ENCODE results near the gene NF1. TPM values are rescaled to one million over a fixed set of nuclear protein-coding genes. Genes with fewer than 3 reads are reported as not detected.
"Not testable (repeated sequence)": the region's sequence is repeated elsewhere in the genome, so short reads cannot be mapped to it uniquely, and the experiment has no call there.

NF1 gene
- total and polyA plus RNA-seq, 2 experiments from 2014 or later = 8.4 to 45.9 TPM

DNA sequence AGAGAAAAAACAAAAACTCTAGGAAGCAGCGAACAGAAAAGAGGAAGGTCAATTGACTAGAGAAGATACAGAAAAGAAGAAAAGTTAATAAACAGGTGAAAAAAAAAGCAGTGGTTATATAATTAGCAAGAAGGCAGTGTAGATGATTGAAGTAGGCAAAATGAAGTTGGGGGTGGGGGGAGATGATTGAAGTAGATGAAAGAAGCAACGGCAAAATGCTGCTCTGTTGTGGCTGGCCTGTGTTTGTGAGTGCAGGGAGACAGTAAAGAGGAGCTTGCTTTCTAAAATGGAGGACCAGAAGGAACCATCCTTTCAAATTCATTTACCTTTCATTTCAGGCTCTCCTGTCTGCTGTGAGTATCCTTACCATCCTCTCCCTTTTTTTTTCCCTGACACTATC, 215.5 kb downstream of the NF1 start:
- DNase-seq (ENCODE audit: low spot score) = no peak
- TF ChIP-seq EZH2phosphoT487 (IDR thresholded peaks at IDR 0.05; ENCODE audit: low read depth, severe bottlenecking, unreplicated experiment) = no peak
- Histone ChIP-seq H3K27me3 (no peaks in the 10 kb centered on the region), H4K20me1 (ENCODE audit: insufficient read depth, poor library complexity, severe bottlenecking) (no peaks in the 10 kb centered on the region), H3K4me1 (ENCODE audit: insufficient read depth) (peaks cover 3% of the 10 kb centered on the region), H2AFZ (no peak overlapping the region), H3K9me3 (ENCODE audit: low read depth) (no peaks in the 10 kb centered on the region), H3K4me2 (no peak overlapping the region), H3K36me3 (replicated peaks; ENCODE audit: insufficient read depth, low read depth) (no peaks in the 10 kb centered on the region), H3K4me3 (no peak overlapping the region), H3K79me2 (no peaks in the 10 kb centered on the region), H3K9me2 (replicated peaks; ENCODE audit: insufficient read depth) (no peaks in the 10 kb centered on the region), H3K27ac (no peak overlapping the region)
- 31% methylated on average over 2 of the region's 2 CpGs for WGBS (ENCODE audit: low lambda C conversion rate, missing lambda C conversion rate)

GRCh38 chr17:31310886-31311285, 216.1 kb downstream of the NF1 start:
- H3K36me3 ChIP-seq (replicated peaks; ENCODE audit: insufficient read depth, low read depth) = no peaks in the 10 kb centered on the region
- no peaks in the 10 kb centered on the region for H3K9me2 ChIP-seq (replicated peaks; ENCODE audit: insufficient read depth)
- no peaks in the 10 kb centered on the region for H3K27me3 ChIP-seq
- H3K9me3 ChIP-seq (ENCODE audit: low read depth) = no peaks in the 10 kb centered on the region
- H3K4me2 ChIP-seq = no peak overlapping the region
- H3K4me3 ChIP-seq = no peak overlapping the region
- H2AFZ ChIP-seq = no peak overlapping the region
- H3K4me1 ChIP-seq (ENCODE audit: insufficient read depth) = peaks cover 3% of the 10 kb centered on the region
- WGBS (ENCODE audit: low lambda C conversion rate, missing lambda C conversion rate) = 91% methylated on average over 7 of the region's 7 CpGs
- TF ChIP-seq EZH2phosphoT487 (IDR thresholded peaks at IDR 0.05; ENCODE audit: low read depth, severe bottlenecking, unreplicated experiment) (no peak), CTCF (IDR thresholded peaks at IDR 0.05; ENCODE audit: poor library complexity) (no peak), EZH2 (IDR thresholded peaks at IDR 0.05; ENCODE audit: borderline replicate concordance) (no peak)
- H4K20me1 ChIP-seq (ENCODE audit: insufficient read depth, poor library complexity, severe bottlenecking) = no peaks in the 10 kb centered on the region
- H3K27ac ChIP-seq = no peak overlapping the region
- H3K79me2 ChIP-seq = no peaks in the 10 kb centered on the region
- no peak for DNase-seq (ENCODE audit: low spot score)

DNA sequence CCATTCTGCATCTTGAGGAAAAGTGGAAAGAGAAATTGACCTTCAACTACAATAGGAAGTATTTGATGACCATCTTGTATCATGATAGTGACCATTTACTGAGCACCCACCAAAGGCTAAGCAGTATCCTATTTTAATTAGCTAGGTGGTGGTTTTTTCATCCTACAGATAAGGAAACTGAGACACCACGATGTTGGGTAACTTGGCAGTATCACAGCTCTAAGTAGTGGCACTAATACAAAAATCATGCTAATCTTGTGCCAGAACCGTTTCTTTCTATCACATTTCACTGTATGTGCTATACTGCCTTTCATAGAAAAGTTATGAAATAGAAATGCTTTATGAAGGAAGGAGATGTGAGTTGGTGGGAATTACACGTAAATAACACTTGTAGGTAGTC, 216.7 kb downstream of the NF1 start:
- Histone ChIP-seq H3K9me3 (ENCODE audit: low read depth) (no peaks in the 10 kb centered on the region), H2AFZ (no peak overlapping the region), H3K4me2 (no peak overlapping the region), H3K27me3 (no peaks in the 10 kb centered on the region), H3K9me2 (replicated peaks; ENCODE audit: insufficient read depth) (no peaks in the 10 kb centered on the region), H4K20me1 (ENCODE audit: insufficient read depth, poor library complexity, severe bottlenecking) (no peaks in the 10 kb centered on the region), H3K36me3 (replicated peaks; ENCODE audit: insufficient read depth, low read depth) (no peaks in the 10 kb centered on the region), H3K4me1 (ENCODE audit: insufficient read depth) (peaks cover 3% of the 10 kb centered on the region), H3K27ac (no peak overlapping the region), H3K4me3 (no peak overlapping the region), H3K79me2 (no peaks in the 10 kb centered on the region)
- WGBS (ENCODE audit: low lambda C conversion rate, missing lambda C conversion rate) = 97% methylated on average over 3 of the region's 3 CpGs
- DNase-seq (ENCODE audit: low spot score) = no peak
- TF ChIP-seq CTCF (IDR thresholded peaks at IDR 0.05; ENCODE audit: poor library complexity) (no peak), EZH2 (IDR thresholded peaks at IDR 0.05; ENCODE audit: borderline replicate concordance) (no peak), EZH2phosphoT487 (IDR thresholded peaks at IDR 0.05; ENCODE audit: low read depth, severe bottlenecking, unreplicated experiment) (no peak)

DNA sequence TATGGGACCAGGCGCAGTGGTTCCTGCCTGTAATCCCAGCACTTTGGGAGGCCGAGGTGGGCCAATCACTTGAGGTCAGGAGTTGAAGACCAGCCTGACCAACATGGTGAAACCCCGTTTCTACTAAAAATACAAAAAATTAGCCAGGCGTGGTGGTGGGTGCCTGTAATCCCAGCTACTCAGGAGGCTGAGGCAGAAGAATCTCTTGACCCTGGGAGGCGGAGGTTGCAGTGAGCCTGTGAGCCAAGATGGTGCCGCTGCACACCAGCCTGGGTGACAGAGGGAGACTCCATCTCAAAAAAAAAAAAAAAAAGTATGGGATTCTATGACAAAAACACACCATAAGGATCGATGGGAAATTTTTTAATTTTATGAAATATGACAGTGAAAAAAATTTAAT, 217.4 kb downstream of the NF1 start:
- H3K4me2 ChIP-seq; H3K27me3 ChIP-seq; H3K9me3 ChIP-seq (ENCODE audit: low read depth); H3K27ac ChIP-seq; H3K36me3 ChIP-seq (replicated peaks; ENCODE audit: insufficient read depth, low read depth); H3K9me2 ChIP-seq (replicated peaks; ENCODE audit: insufficient read depth); H3K4me1 ChIP-seq (ENCODE audit: insufficient read depth); H3K4me3 ChIP-seq; H3K79me2 ChIP-seq; H4K20me1 ChIP-seq (ENCODE audit: insufficient read depth, poor library complexity, severe bottlenecking); DNase-seq (ENCODE audit: low spot score); H2AFZ ChIP-seq: not testable (repeated sequence)
- 81% methylated on average over 7 of the region's 7 CpGs for WGBS (ENCODE audit: low lambda C conversion rate, missing lambda C conversion rate)
